A549 (cell line): Measurements from ENCODE around the gene MALRD1. TPM values are rescaled to one million over a fixed set of nuclear protein-coding genes. Genes with fewer than 3 reads are reported as not detected.

Source experiments
- ATAC-seq, 2 experiments: fragments of 200-7000 bp in 1 of 2; fragments of >200 bp in 1 of 2; cut with Nextera tagmentation in 1 of 2; cut with Tn5 transposase in 1 of 2; 3 replicates each; pipeline versions ENCODE4 v1.8.0 to v1.9.1; 2018 to 2020; ENCODE audit warnings: mild to moderate bottlenecking in 1 of 2, moderate library complexity in 1 of 2
- CTCF ChIA-PET: fragments of 300-600 bp; sonication (Branson Sonifier 250); formaldehyde crosslinking; extraction: SDS; loops from one replicate; lab custom pipeline; 2021; ENCODE audit warnings: antibody characterized with exemption, inconsistent platforms; lab: Yijun Ruan, JAX
- POLR2A ChIA-PET: fragments of 350-600 bp; formaldehyde crosslinking; extraction: SDS; loops from one replicate; lab custom pipeline; 2021; ENCODE audit warnings: antibody characterized with exemption, inconsistent platforms; lab: Yijun Ruan, JAX
- DNase-seq, 2 experiments: peaks; one replicate each; pipeline versions ENCODE4 v3.0.0 to v3.0.0-alpha.2; 2011 to 2016; ENCODE audit warnings: low read depth in 1 of 2, low spot score in 1 of 2
- FAIRE-seq: peaks from 2 replicates; lab custom pipeline; 2011; peaks lifted over from hg19 to GRCh38; lab: Jason Lieb, UNC
- H3K27ac ChIP-seq, 2 experiments: fragments of >200 bp; sonication (Bioruptor Twin); formaldehyde crosslinking; 3 replicates each; pipeline ENCODE4 v1.5.1; 2016 to 2017
- H3K4me1 ChIP-seq: fragments of >200 bp; sonication (Bioruptor Twin); formaldehyde crosslinking; 3 replicates; pipeline ENCODE4 v1.6.1; 2016
- H3K4me2 ChIP-seq: fragments of >200 bp; sonication (Bioruptor Twin); formaldehyde crosslinking; 3 replicates; pipeline ENCODE4 v1.6.1; 2016
- H3K4me3 ChIP-seq: fragments of >200 bp; sonication (Bioruptor Twin); formaldehyde crosslinking; 3 replicates; pipeline ENCODE4 v1.5.1; 2016
- H3K9me3 ChIP-seq: fragments of >200 bp; sonication (Bioruptor Twin); formaldehyde crosslinking; 3 replicates; pipeline ENCODE4 v1.6.1; 2016
- BHLHE40 ChIP-seq: IDR thresholded peaks from 2 replicates; pipeline ENCODE4 v1.6.1; 2012; ENCODE audit warnings: low read depth, low read length, inconsistent platforms
- CEBPB ChIP-seq, 2 experiments: fragments of >200 bp in 1 of 2; sonication (Bioruptor Twin) in 1 of 2; formaldehyde crosslinking in 1 of 2; IDR thresholded peaks; 2 replicates each; pipeline ENCODE4 v1.6.1; 2012 to 2016
- CHD4 ChIP-seq: fragments of 200-600 bp; sonication (generic); IDR thresholded peaks from 2 replicates; pipeline ENCODE4 v1.6.1; 2016; ENCODE audit warnings: antibody characterized with exemption, mild to moderate bottlenecking, borderline replicate concordance
- CTCF ChIP-seq: fragments of >200 bp; sonication (Bioruptor Twin); formaldehyde crosslinking; IDR thresholded peaks from 3 replicates; pipeline ENCODE4 v1.5.1; 2016
- EP300 ChIP-seq, 2 experiments: fragments of >200 bp; sonication (Bioruptor Twin); formaldehyde crosslinking; IDR thresholded peaks; 2 replicates in 1 of 2; 3 replicates in 1 of 2; pipeline ENCODE4 v1.6.1; 2016 to 2017
- ESRRA ChIP-seq: fragments of 150-350 bp; IDR thresholded peaks from 2 replicates; pipeline ENCODE4 v1.6.1; 2014; ENCODE audit warnings: mild to moderate bottlenecking, low read length, borderline replicate concordance
- FOXS1 ChIP-seq: fragments of 250-450 bp; sonication (Bioruptor Pico); IDR thresholded peaks from 2 replicates; pipeline ENCODE4 v1.5.0; 2020; ENCODE audit warnings: mild to moderate bottlenecking, moderate library complexity
- HDAC2 ChIP-seq: fragments of 200-600 bp; sonication (generic); IDR thresholded peaks from 2 replicates; pipeline ENCODE4 v1.6.1; 2016
- HOXB5 ChIP-seq: fragments of 250-450 bp; sonication (Bioruptor Pico); IDR thresholded peaks from 2 replicates; pipeline ENCODE4 v1.5.0; 2020; ENCODE audit warnings: mild to moderate bottlenecking, moderate library complexity
- JUN ChIP-seq, 2 experiments: fragments of >200 bp; sonication (Bioruptor Twin); formaldehyde crosslinking; IDR thresholded peaks; 2 replicates in 1 of 2; 3 replicates in 1 of 2; pipeline ENCODE4 v1.6.1; 2016 to 2017
- KDM1A ChIP-seq: fragments of 200-600 bp; sonication (generic); IDR thresholded peaks from 2 replicates; pipeline ENCODE4 v1.6.1; 2016; ENCODE audit warnings: low read depth, mild to moderate bottlenecking
- KDM5A ChIP-seq: fragments of 200-600 bp; sonication (generic); IDR thresholded peaks from 2 replicates; pipeline ENCODE4 v1.6.1; 2016; ENCODE audit warnings: antibody characterized with exemption, mild to moderate bottlenecking
- MYC ChIP-seq: IDR thresholded peaks from 2 replicates; pipeline ENCODE4 v1.6.1; 2012; ENCODE audit warnings: mild to moderate bottlenecking, inconsistent platforms, low read length, improper control_type of control experiment, borderline replicate concordance
- POLR2A ChIP-seq: IDR thresholded peaks from 2 replicates; pipeline ENCODE4 v1.6.1; 2012; ENCODE audit warnings: mild to moderate bottlenecking, low read length
- POLR2AphosphoS2 ChIP-seq: conservative IDR thresholded peaks from 2 replicates; pipeline ENCODE4 v1.6.1; 2012; ENCODE audit warnings: low read length, improper control_type of control experiment, inconsistent platforms
- RCOR1 ChIP-seq: fragments of 150-350 bp; IDR thresholded peaks from 2 replicates; pipeline ENCODE4 v1.6.1; 2014; ENCODE audit warnings: antibody characterized with exemption, low read length, low read depth
- TP53 ChIP-seq: fragments of 250-450 bp; sonication (Bioruptor Pico); IDR thresholded peaks from 2 replicates; pipeline ENCODE4 v1.5.0; 2021; ENCODE audit warnings: mild to moderate bottlenecking, moderate library complexity
- ZFP36 ChIP-seq: fragments of 450-650 bp; IDR thresholded peaks from 2 replicates; pipeline ENCODE4 v1.6.1; 2014; ENCODE audit warnings: borderline replicate concordance; ENCODE audit not compliant: partially characterized antibody
- WGBS: methylation state at CpG from one replicate; pipeline ENCODE4 v1.1.6; 2017; ENCODE audit errors: missing lambda C conversion rate; 5-methylcytosine and 5-hydroxymethylcytosine counted together
- polyA plus RNA-seq, 4 experiments: library from polyadenylated mRNA; depleted of rRNA in 3 of 4; stranded (reverse); fragments of >200 nt; fragmentation: RNase III in 1 of 4; extraction: RNeasy Plus Mini Kit Qiagen cat#74134 plus additional on column Dnase treatment in 1 of 4; gene quantifications; 2 replicates in 3 of 4; 3 replicates in 1 of 4; pipeline ENCODE4 v1.2.3, GENCODE V29; 2011 to 2017
- TF ChIP-seq, protein P1 (sequence below): fragments of 200-600 bp; sonication (generic); IDR thresholded peaks from 2 replicates; pipeline ENCODE4 v1.6.1; 2016; ENCODE audit warnings: antibody characterized with exemption, mild to moderate bottlenecking, moderate library complexity
- TF ChIP-seq, protein P2 (sequence below): fragments of >200 bp; sonication (Bioruptor Twin); formaldehyde crosslinking; IDR thresholded peaks from 3 replicates; pipeline ENCODE4 v1.6.1; 2016

The MALRD1 gene
- polyA plus RNA-seq, 2 of the 4 experiments (the other 2 are of a cell fraction) = not detected

GRCh38 chr10:19653931-19654330 lies 605.3 kb downstream of the MALRD1 start:
- WGBS = 17% methylated on average over 2 of the region's 2 CpGs
- H3K27ac ChIP-seq = no peak overlapping the region
- DNase-seq = no peak
- FAIRE-seq = no peak
- H3K4me2 ChIP-seq = no peak overlapping the region
- POLR2A ChIA-PET = no interaction called here
- TF ChIP-seq KDM1A = no peak
- TF ChIP-seq, all 56 proteins: peak for 0
- no peak for ATAC-seq
- no peak overlapping the region for H3K4me3 ChIP-seq
- H3K9me3 ChIP-seq = no peaks in the 10 kb centered on the region
- CTCF ChIA-PET = no interaction called here
- no peaks in the 10 kb centered on the region for H3K4me1 ChIP-seq

- FAIRE-seq (no peak), ATAC-seq (no peak), DNase-seq (no peak)
- no peak overlapping the region for H3K27ac ChIP-seq
- H3K9me3 ChIP-seq = no peaks in the 10 kb centered on the region
- H3K4me3 ChIP-seq = no peak overlapping the region
- H3K4me1 ChIP-seq = no peaks in the 10 kb centered on the region
- WGBS = 32% methylated on average over 3 of the region's 3 CpGs
- ChIA-PET POLR2A (interaction anchor here (0.6 kb wide), 1 partner anchor 390 kb away, joined by 7 read pairs; no protein-coding TSS in a partner anchor), CTCF (no interaction called here)
- no peak overlapping the region for H3K4me2 ChIP-seq
- no peak for TF ChIP-seq JUN (IDR thresholded peaks at IDR 0.05)
- TF ChIP-seq CEBPB (IDR thresholded peaks at IDR 0.05) = no peak
- no peak for TF ChIP-seq KDM5A
- no peak for TF ChIP-seq KDM1A
- no peak for TF ChIP-seq ZFP36
- no peak for TF ChIP-seq POLR2AphosphoS2
- TF ChIP-seq FOXS1 = no peak
- TF ChIP-seq HDAC2 = no peak
- no peak for TF ChIP-seq RCOR1
- no peak for TF ChIP-seq CTCF
- TF ChIP-seq BHLHE40 = no peak
- TF ChIP-seq TP53 (CRISPR knock-in tag) = no peak
- TF ChIP-seq ESRRA = no peak
- TF ChIP-seq MYC = no peak
- no peak for TF ChIP-seq CHD4
- TF ChIP-seq, protein P1, sequence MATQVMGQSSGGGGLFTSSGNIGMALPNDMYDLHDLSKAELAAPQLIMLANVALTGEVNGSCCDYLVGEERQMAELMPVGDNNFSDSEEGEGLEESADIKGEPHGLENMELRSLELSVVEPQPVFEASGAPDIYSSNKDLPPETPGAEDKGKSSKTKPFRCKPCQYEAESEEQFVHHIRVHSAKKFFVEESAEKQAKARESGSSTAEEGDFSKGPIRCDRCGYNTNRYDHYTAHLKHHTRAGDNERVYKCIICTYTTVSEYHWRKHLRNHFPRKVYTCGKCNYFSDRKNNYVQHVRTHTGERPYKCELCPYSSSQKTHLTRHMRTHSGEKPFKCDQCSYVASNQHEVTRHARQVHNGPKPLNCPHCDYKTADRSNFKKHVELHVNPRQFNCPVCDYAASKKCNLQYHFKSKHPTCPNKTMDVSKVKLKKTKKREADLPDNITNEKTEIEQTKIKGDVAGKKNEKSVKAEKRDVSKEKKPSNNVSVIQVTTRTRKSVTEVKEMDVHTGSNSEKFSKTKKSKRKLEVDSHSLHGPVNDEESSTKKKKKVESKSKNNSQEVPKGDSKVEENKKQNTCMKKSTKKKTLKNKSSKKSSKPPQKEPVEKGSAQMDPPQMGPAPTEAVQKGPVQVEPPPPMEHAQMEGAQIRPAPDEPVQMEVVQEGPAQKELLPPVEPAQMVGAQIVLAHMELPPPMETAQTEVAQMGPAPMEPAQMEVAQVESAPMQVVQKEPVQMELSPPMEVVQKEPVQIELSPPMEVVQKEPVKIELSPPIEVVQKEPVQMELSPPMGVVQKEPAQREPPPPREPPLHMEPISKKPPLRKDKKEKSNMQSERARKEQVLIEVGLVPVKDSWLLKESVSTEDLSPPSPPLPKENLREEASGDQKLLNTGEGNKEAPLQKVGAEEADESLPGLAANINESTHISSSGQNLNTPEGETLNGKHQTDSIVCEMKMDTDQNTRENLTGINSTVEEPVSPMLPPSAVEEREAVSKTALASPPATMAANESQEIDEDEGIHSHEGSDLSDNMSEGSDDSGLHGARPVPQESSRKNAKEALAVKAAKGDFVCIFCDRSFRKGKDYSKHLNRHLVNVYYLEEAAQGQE = no peak
- no peak for TF ChIP-seq POLR2A
- TF ChIP-seq HOXB5 = no peak
- TF ChIP-seq, protein P2, sequence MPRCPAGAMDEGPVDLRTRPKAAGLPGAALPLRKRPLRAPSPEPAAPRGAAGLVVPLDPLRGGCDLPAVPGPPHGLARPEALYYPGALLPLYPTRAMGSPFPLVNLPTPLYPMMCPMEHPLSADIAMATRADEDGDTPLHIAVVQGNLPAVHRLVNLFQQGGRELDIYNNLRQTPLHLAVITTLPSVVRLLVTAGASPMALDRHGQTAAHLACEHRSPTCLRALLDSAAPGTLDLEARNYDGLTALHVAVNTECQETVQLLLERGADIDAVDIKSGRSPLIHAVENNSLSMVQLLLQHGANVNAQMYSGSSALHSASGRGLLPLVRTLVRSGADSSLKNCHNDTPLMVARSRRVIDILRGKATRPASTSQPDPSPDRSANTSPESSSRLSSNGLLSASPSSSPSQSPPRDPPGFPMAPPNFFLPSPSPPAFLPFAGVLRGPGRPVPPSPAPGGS = no peak
- TF ChIP-seq EP300 (IDR thresholded peaks at IDR 0.05) = no peak
Observed at GRCh38 chr10:19654576-19654975, 606.0 kb downstream of the MALRD1 start.
